Neural progenitor cell (in vitro differentiated cells): ENCODE results near the gene HSPE1. TPM values are rescaled to one million over a fixed set of nuclear protein-coding genes. Genes with fewer than 3 reads are reported as not detected.
"Not testable (repeated sequence)": the region's sequence is repeated elsewhere in the genome, so short reads cannot be mapped to it uniquely, and the experiment has no call there.

Source experiments
- DNase-seq: peaks from one replicate; pipeline ENCODE4 v3.0.0-alpha.2; 2016; ENCODE audit warnings: low spot score
- H2AFZ ChIP-seq: fragments of 200-600 bp; sonication (generic); replicated peaks from 2 replicates; pipeline ENCODE4 v1.6.1; 2016; ENCODE audit warnings: antibody characterized with exemption
- H3F3A ChIP-seq: fragments of 200-600 bp; sonication (generic); 2 replicates; pipeline ENCODE4 v1.6.1; 2016; ENCODE audit warnings: antibody characterized with exemption, low read depth
- H3K27ac ChIP-seq: fragments of 200-600 bp; sonication (generic); 2 replicates; pipeline ENCODE4 v1.5.1; 2016; ENCODE audit warnings: mild to moderate bottlenecking
- H3K27me3 ChIP-seq: fragments of 200-600 bp; sonication (generic); 2 replicates; pipeline ENCODE4 v1.6.1; 2016; ENCODE audit warnings: mild to moderate bottlenecking, moderate library complexity
- H3K36me3 ChIP-seq: fragments of 200-600 bp; sonication (generic); 2 replicates; pipeline ENCODE4 v1.5.1; 2016
- H3K4me1 ChIP-seq: fragments of 200-600 bp; sonication (generic); 2 replicates; pipeline ENCODE4 v1.6.1; 2016; ENCODE audit warnings: mixed run types
- H3K4me2 ChIP-seq: fragments of 200-600 bp; sonication (generic); 2 replicates; pipeline ENCODE4 v1.6.1; 2016
- H3K4me3 ChIP-seq: fragments of 200-600 bp; sonication (generic); 2 replicates; pipeline ENCODE4 v1.5.1; 2016
- H3K79me2 ChIP-seq: fragments of 200-600 bp; sonication (generic); 2 replicates; pipeline ENCODE4 v1.6.1; 2016; ENCODE audit warnings: low read depth
- H3K9ac ChIP-seq: fragments of 200-600 bp; sonication (generic); 2 replicates; pipeline ENCODE4 v1.6.1; 2016
- H3K9me3 ChIP-seq: fragments of 200-600 bp; sonication (generic); 2 replicates; pipeline ENCODE4 v1.5.1; 2016; ENCODE audit warnings: low read depth
- H4K20me1 ChIP-seq: fragments of 200-600 bp; sonication (generic); 2 replicates; pipeline ENCODE4 v1.6.1; 2016; ENCODE audit warnings: low read depth
- H3K27ac Mint-ChIP-seq: 3 replicates; pipeline ENCODE4 v1.8.0; 2021; ENCODE audit warnings: mixed read lengths
- H3K27me3 Mint-ChIP-seq: 2 replicates; pipeline ENCODE4 v1.8.0; 2022; ENCODE audit warnings: low read depth, mild to moderate bottlenecking, inconsistent platforms, moderate library complexity, mixed read lengths; ENCODE audit not compliant: insufficient read depth
- H3K36me3 Mint-ChIP-seq: 3 replicates; pipeline ENCODE4 v1.8.0; 2021; ENCODE audit warnings: mixed read lengths
- H3K4me1 Mint-ChIP-seq: 3 replicates; pipeline ENCODE4 v1.8.0; 2021; ENCODE audit warnings: mixed read lengths
- H3K4me3 Mint-ChIP-seq: 3 replicates; pipeline ENCODE4 v1.8.0; 2021; ENCODE audit warnings: mild to moderate bottlenecking, moderate library complexity, mixed read lengths
- H3K9me3 Mint-ChIP-seq: 3 replicates; pipeline ENCODE4 v1.8.0; 2020; ENCODE audit warnings: mixed read lengths
- CTCF ChIP-seq: fragments of 200-600 bp; sonication (generic); IDR thresholded peaks from 2 replicates; pipeline ENCODE4 v1.5.1; 2017; ENCODE audit warnings: antibody characterized with exemption, mild to moderate bottlenecking
- EZH2 ChIP-seq: fragments of 200-600 bp; sonication (generic); IDR thresholded peaks from 2 replicates; pipeline ENCODE4 v1.6.1; 2017; ENCODE audit warnings: antibody characterized with exemption, mild to moderate bottlenecking, moderate library complexity
- EZH2phosphoT487 ChIP-seq: fragments of 200-600 bp; sonication (generic); IDR thresholded peaks from 2 replicates; pipeline ENCODE4 v1.6.1; 2017; ENCODE audit warnings: antibody characterized with exemption
- total RNA-seq: library from RNA; depleted of rRNA; stranded (reverse); fragments of >200 nt; gene quantifications from 2 replicates; pipeline ENCODE4 v1.2.3, GENCODE V29; 2015; ENCODE audit warnings: low replicate concordance

The HSPE1 gene
- total RNA-seq, 1 donor from 2014 or later = 320 TPM

GRCh38 chr2:197472166-197472565 is 28.0 kb upstream of the HSPE1 start:
- Histone ChIP-seq H3K9ac (no peak overlapping the region), H3K4me2 (no peak overlapping the region), H3K27me3 (no peaks in the 10 kb centered on the region), H3K4me3 (no peak overlapping the region), H2AFZ (no peak overlapping the region), H3K4me1 (no peaks in the 10 kb centered on the region), H3K9me3 (no peaks in the 10 kb centered on the region), H3K36me3 (peaks cover 7% of the 10 kb centered on the region), H3K79me2 (no peaks in the 10 kb centered on the region), H4K20me1 (no peaks in the 10 kb centered on the region), H3K27ac (no peak overlapping the region), H3F3A (no peaks in the 10 kb centered on the region)
- no peaks in the 10 kb centered on the region for H3K9me3 Mint-ChIP-seq
- TF ChIP-seq EZH2phosphoT487 = no peak
- TF ChIP-seq CTCF = no peak
- TF ChIP-seq EZH2 = no peak
- no peak overlapping the region for H3K4me3 Mint-ChIP-seq
- H3K36me3 Mint-ChIP-seq = peaks cover 6% of the 10 kb centered on the region
- H3K4me1 Mint-ChIP-seq = no peaks in the 10 kb centered on the region
- no peaks in the 10 kb centered on the region for H3K27me3 Mint-ChIP-seq
- no peak overlapping the region for H3K27ac Mint-ChIP-seq
- DNase-seq = no peak

GRCh38 chr2:197477797-197478196 is 22.4 kb upstream of the HSPE1 start:
- Histone ChIP-seq H2AFZ (no peak overlapping the region), H3K27me3 (no peaks in the 10 kb centered on the region), H3K4me2 (no peak overlapping the region), H3F3A (no peaks in the 10 kb centered on the region), H3K36me3 (peaks cover 7% of the 10 kb centered on the region), H3K9me3 (no peaks in the 10 kb centered on the region), H3K27ac (no peak overlapping the region), H4K20me1 (no peaks in the 10 kb centered on the region), H3K4me1 (no peaks in the 10 kb centered on the region), H3K4me3 (no peak overlapping the region), H3K9ac (no peak overlapping the region), H3K79me2 (no peaks in the 10 kb centered on the region)
- Mint-ChIP-seq H3K36me3 (peaks cover 4% of the 10 kb centered on the region), H3K27me3 (no peaks in the 10 kb centered on the region), H3K4me1 (no peaks in the 10 kb centered on the region), H3K4me3 (no peak overlapping the region), H3K9me3 (no peaks in the 10 kb centered on the region), H3K27ac (no peak overlapping the region)
- no peak for DNase-seq
- TF ChIP-seq CTCF (no peak), EZH2phosphoT487 (no peak), EZH2 (no peak)

GRCh38 chr2:197480165-197481036 is 19.8 kb upstream of the HSPE1 start:
- Mint-ChIP-seq H3K9me3 (peaks cover 10% of the 10 kb centered on the region), H3K27me3 (no peaks in the 10 kb centered on the region), H3K36me3 (peaks cover 16% of the 10 kb centered on the region), H3K27ac (no peak overlapping the region), H3K4me1 (no peaks in the 10 kb centered on the region), H3K4me3 (no peak overlapping the region)
- no peak overlapping the region for H3K4me2 ChIP-seq
- no peaks in the 10 kb centered on the region for H3K36me3 ChIP-seq
- H3K9ac ChIP-seq = no peak overlapping the region
- no peaks in the 10 kb centered on the region for H3K4me1 ChIP-seq
- H3F3A ChIP-seq = peaks cover 22% of the 10 kb centered on the region
- H3K27ac ChIP-seq = no peak overlapping the region
- no peak overlapping the region for H3K4me3 ChIP-seq
- H2AFZ ChIP-seq = no peak overlapping the region
- no peaks in the 10 kb centered on the region for H4K20me1 ChIP-seq
- no peak for DNase-seq
- H3K27me3 ChIP-seq = no peaks in the 10 kb centered on the region
- H3K9me3 ChIP-seq = no peaks in the 10 kb centered on the region
- no peaks in the 10 kb centered on the region for H3K79me2 ChIP-seq
- no peak for TF ChIP-seq EZH2phosphoT487
- TF ChIP-seq CTCF = no peak
- no peak for TF ChIP-seq EZH2

GRCh38 chr2:197484248-197484647 is 15.9 kb upstream of the HSPE1 start:
- not testable (repeated sequence) for H3K9me3 Mint-ChIP-seq, H3K4me1 Mint-ChIP-seq, H3K4me3 ChIP-seq, H3K27me3 ChIP-seq, H3K27ac Mint-ChIP-seq, H3K27ac ChIP-seq, H3K4me1 ChIP-seq, H4K20me1 ChIP-seq, H3K27me3 Mint-ChIP-seq, DNase-seq, H3K4me2 ChIP-seq, H3K9me3 ChIP-seq, H3K4me3 Mint-ChIP-seq, H3K9ac ChIP-seq, H3K79me2 ChIP-seq, H2AFZ ChIP-seq
- Histone ChIP-seq H3K36me3 (peaks cover 19% of the 10 kb centered on the region), H3F3A (peaks cover 54% of the 10 kb centered on the region)
- peaks cover 36% of the 10 kb centered on the region for H3K36me3 Mint-ChIP-seq
